ENCODE data around the gene SHANK3.

- TF ChIP-seq MYNN (tag by site-specific recombination; IDR thresholded peaks at IDR 0.05; ENCODE audit: borderline replicate concordance) (no peak), ZNF549 (tag by site-specific recombination; IDR thresholded peaks at IDR 0.05) (no peak), CTCF (tag by site-specific recombination; IDR thresholded peaks at IDR 0.05) (no peak), PRDM6 (tag by site-specific recombination; IDR thresholded peaks at IDR 0.05) (no peak), ZFP3 (tag by site-specific recombination; IDR thresholded peaks at IDR 0.05; ENCODE audit: low read depth) (no peak), ZNF521 (tag by site-specific recombination; IDR thresholded peaks at IDR 0.05) (no peak), GLIS1 (tag by site-specific recombination; IDR thresholded peaks at IDR 0.05) (no peak), ZNF624 (tag by site-specific recombination; IDR thresholded peaks at IDR 0.05) (no peak), GLIS2 (tag by site-specific recombination; IDR thresholded peaks at IDR 0.05) (no peak), TCF7L2 (IDR thresholded peaks at IDR 0.05; ENCODE audit: borderline replicate concordance, low read depth, low read length) (no peak)
These were observed 37.6 kb downstream of the SHANK3 start for GRCh38 chr22:50710221-50710620.
